Activated CD8-positive, alpha-beta T cell treated with anti-CD3 and anti-CD28 coated beads for 36 hours (primary cell): ENCODE results near the gene CDH13. TPM values are rescaled to one million over a fixed set of nuclear protein-coding genes. Genes with fewer than 3 reads are reported as not detected.

Source experiments
- ATAC-seq: fragments of 200-7000 bp; cut with Tn5 transposase; one replicate; pipeline ENCODE4 v1.10.0; 2021; ENCODE audit warnings: mild to moderate bottlenecking, moderate library complexity
- CTCF ChIA-PET: fragments of 350-600 bp; sonication (Branson Sonifier 250); formaldehyde crosslinking; loops from one replicate; lab custom pipeline; 2021; ENCODE audit warnings: antibody characterized with exemption; lab: Charles Lee
- POLR2A ChIA-PET: fragments of 350-600 bp; sonication (Branson Sonifier 250); formaldehyde crosslinking; loops from one replicate; lab custom pipeline; 2021; ENCODE audit warnings: antibody characterized with exemption; lab: Charles Lee
- DNase-seq: peaks from one replicate; pipeline ENCODE4 v3.0.0-alpha.2; 2020
- H3K27ac Mint-ChIP-seq: one replicate; pipeline ENCODE4 v1.8.0; 2021; ENCODE audit warnings: mild to moderate bottlenecking, mixed read lengths
- H3K27me3 Mint-ChIP-seq: one replicate; pipeline ENCODE4 v1.8.0; 2021; ENCODE audit warnings: mixed read lengths
- H3K36me3 Mint-ChIP-seq: one replicate; pipeline ENCODE4 v1.8.0; 2021; ENCODE audit warnings: low read depth, mixed read lengths
- H3K4me1 Mint-ChIP-seq: one replicate; pipeline ENCODE4 v1.8.0; 2021; ENCODE audit warnings: low read depth, mixed read lengths
- H3K4me3 Mint-ChIP-seq: one replicate; pipeline ENCODE4 v1.8.0; 2021; ENCODE audit warnings: mild to moderate bottlenecking, moderate library complexity, mixed read lengths
- H3K9me3 Mint-ChIP-seq: one replicate; pipeline ENCODE4 v1.8.0; 2021; ENCODE audit warnings: mixed read lengths
- intact Hi-C: fragments of 100-400 bp; cut with micrococcal nuclease; formaldehyde crosslinking; loops from one replicate; pipeline ENCODE4 v1.10.0; 2022
- total RNA-seq, 2 experiments: library from RNA; stranded (reverse); gene quantifications; one replicate each; pipeline ENCODE4 v1.2.3, GENCODE V29; 2021
- TF ChIP-seq, protein P1 (sequence below): fragments of 200-600 bp; IDR thresholded peaks from one replicate; pipeline ENCODE4 v1.8.0; 2022; ENCODE audit warnings: antibody characterized with exemption, mild to moderate bottlenecking

Gene CDH13
- total RNA-seq, 2 experiments from 2014 or later, result not detected

DNA sequence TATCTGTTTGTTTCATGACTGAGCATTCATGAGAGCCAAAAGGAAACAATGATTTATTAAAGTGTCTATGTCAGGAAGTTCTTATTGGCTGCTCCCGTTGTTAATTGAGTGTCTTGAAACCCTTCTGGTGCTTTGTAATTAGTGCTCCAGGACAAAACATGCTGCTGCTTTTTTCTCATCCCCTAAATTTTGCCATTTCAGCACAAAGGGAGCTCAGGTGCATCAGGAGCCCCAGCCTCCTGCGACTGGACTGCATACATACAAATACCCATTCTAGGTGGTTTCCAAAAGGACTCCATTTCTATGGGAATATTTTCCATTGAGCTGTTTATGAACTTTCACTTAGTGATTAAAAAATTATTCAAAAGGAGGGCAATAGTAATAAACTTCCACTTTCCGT lies 354.0 kb downstream of the CDH13 start:
- no peak for DNase-seq
- H3K27ac Mint-ChIP-seq, result no peak overlapping the region
- POLR2A ChIA-PET, result no interaction called here
- intact Hi-C loops, result no loop called here
- no peaks in the 10 kb centered on the region for H3K4me1 Mint-ChIP-seq
- peaks cover 8% of the 10 kb centered on the region for H3K27me3 Mint-ChIP-seq
- TF ChIP-seq, protein P1, sequence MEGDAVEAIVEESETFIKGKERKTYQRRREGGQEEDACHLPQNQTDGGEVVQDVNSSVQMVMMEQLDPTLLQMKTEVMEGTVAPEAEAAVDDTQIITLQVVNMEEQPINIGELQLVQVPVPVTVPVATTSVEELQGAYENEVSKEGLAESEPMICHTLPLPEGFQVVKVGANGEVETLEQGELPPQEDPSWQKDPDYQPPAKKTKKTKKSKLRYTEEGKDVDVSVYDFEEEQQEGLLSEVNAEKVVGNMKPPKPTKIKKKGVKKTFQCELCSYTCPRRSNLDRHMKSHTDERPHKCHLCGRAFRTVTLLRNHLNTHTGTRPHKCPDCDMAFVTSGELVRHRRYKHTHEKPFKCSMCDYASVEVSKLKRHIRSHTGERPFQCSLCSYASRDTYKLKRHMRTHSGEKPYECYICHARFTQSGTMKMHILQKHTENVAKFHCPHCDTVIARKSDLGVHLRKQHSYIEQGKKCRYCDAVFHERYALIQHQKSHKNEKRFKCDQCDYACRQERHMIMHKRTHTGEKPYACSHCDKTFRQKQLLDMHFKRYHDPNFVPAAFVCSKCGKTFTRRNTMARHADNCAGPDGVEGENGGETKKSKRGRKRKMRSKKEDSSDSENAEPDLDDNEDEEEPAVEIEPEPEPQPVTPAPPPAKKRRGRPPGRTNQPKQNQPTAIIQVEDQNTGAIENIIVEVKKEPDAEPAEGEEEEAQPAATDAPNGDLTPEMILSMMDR, result no peak
- H3K9me3 Mint-ChIP-seq, result peaks cover 5% of the 10 kb centered on the region
- no peak overlapping the region for H3K4me3 Mint-ChIP-seq
- H3K36me3 Mint-ChIP-seq, result no peaks in the 10 kb centered on the region
- ATAC-seq, result no peak
- CTCF ChIA-PET, result no interaction called here

DNA sequence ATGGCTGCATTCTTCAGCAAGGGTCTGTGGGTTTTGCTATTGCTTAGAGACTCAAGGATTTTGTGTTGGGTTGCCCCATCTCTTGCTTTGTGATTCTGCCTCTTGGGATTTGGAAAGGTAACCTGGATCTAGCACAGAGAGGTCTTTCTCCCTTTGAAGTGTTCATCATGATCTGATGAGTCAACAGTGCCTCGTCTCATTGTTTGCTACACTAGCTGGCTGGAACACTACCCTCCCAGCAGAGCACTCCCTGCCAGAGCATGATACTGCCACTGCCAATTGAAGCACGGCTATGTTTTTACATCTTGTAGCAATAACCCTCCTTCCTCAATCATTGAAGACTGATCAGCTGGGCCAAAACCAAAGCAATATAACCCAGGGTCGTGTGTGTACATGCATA lies 361.0 kb downstream of the CDH13 start:
- TF ChIP-seq, protein P1, result no peak
- H3K4me3 Mint-ChIP-seq, result no peak overlapping the region
- ChIA-PET CTCF (no interaction called here), POLR2A (no interaction called here)
- no peaks in the 10 kb centered on the region for H3K36me3 Mint-ChIP-seq
- DNase-seq, result no peak
- no peak for ATAC-seq
- H3K4me1 Mint-ChIP-seq, result no peaks in the 10 kb centered on the region
- H3K9me3 Mint-ChIP-seq, result no peaks in the 10 kb centered on the region
- intact Hi-C loops, result no loop called here
- no peak overlapping the region for H3K27ac Mint-ChIP-seq
- H3K27me3 Mint-ChIP-seq, result peaks cover 4% of the 10 kb centered on the region

DNA sequence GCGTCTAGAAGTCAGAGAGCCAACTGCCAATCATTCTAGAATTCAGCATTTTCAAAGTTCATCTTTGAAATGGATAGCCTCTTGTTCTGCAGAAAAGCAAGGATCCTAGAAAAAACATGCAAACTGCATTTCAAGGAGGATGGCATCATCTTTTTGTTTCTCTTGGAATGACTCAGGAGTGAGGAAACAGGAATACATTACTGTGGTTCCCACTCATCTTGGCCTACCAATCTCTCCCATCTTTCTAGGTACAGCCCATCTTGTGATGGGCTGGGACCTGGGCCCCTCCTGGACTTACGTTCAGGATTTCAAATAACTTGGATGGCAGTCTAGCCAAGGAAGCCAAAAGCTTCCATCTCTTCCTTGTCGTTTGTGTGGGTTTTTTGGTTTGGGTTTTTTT lies 363.4 kb downstream of the CDH13 start:
- H3K27ac Mint-ChIP-seq, result no peak overlapping the region
- no peaks in the 10 kb centered on the region for H3K9me3 Mint-ChIP-seq
- H3K36me3 Mint-ChIP-seq, result no peaks in the 10 kb centered on the region
- H3K27me3 Mint-ChIP-seq, result no peaks in the 10 kb centered on the region
- intact Hi-C loops, result no loop called here
- POLR2A ChIA-PET, result no interaction called here
- TF ChIP-seq, protein P1, result no peak
- DNase-seq (no peak), ATAC-seq (no peak)
- no peak overlapping the region for H3K4me3 Mint-ChIP-seq
- CTCF ChIA-PET, result no interaction called here
- H3K4me1 Mint-ChIP-seq, result no peaks in the 10 kb centered on the region

DNA sequence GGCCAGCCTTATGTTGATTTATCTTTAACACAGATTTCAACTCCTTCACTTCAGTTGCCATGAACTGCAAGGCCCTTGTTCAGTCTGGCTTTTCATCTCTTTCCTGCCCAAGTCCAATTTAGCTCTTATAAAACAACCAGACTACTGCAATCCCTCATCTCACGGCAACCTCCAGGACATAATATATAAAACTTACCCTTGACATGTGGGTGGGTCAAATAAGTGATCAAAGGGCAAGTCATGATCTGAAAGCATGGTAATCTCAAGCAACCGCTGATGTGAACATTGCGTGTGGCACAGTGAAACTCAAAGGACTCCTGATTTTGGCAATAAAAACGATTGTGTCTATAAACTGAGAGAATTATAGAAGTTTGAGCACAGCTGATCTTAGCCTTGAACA lies 364.6 kb downstream of the CDH13 start:
- no peaks in the 10 kb centered on the region for H3K4me1 Mint-ChIP-seq
- DNase-seq, result no peak
- ChIA-PET CTCF (no interaction called here), POLR2A (no interaction called here)
- H3K36me3 Mint-ChIP-seq, result no peaks in the 10 kb centered on the region
- H3K9me3 Mint-ChIP-seq, result no peaks in the 10 kb centered on the region
- ATAC-seq, result no peak
- no peaks in the 10 kb centered on the region for H3K27me3 Mint-ChIP-seq
- intact Hi-C loops, result no loop called here
- TF ChIP-seq, protein P1, result no peak
- no peak overlapping the region for H3K27ac Mint-ChIP-seq
- H3K4me3 Mint-ChIP-seq, result no peak overlapping the region

DNA sequence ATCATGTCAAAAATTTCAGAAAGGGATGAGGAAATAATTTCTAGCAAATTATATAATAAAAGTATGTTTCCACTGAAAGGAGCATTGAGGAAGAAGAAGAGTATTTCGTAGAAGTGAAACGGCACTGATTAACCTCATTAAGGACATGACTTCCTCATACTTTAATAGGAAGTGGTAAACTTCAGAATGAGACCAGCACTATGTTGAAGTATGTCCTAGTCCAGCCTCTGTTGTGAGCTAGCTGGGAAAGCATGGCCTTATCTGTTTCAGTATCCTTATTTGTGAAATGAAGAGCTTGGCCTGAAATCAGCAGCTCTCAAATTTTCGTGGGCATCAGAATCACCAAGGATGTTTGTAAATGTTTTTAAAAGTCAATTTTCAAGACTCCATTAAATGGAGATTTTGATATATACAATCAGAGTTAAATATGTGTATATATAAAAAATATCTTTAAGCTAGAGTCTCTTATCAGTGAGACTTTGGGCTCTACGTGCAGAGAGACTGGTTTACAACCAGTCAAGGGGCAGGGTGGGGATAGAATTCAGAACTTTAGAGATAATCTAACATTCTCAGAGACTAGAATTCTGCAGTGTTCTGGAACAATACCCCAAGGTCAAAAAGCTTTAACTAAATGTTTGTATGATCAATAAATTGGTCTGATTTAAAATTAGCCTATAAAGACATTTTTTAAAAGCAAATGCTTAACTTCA lies 365.4 kb downstream of the CDH13 start:
- Mint-ChIP-seq H3K27me3 (no peaks in the 10 kb centered on the region), H3K4me3 (no peak overlapping the region), H3K9me3 (no peaks in the 10 kb centered on the region), H3K4me1 (no peaks in the 10 kb centered on the region), H3K27ac (no peak overlapping the region), H3K36me3 (no peaks in the 10 kb centered on the region)
- POLR2A ChIA-PET, result no interaction called here
- TF ChIP-seq, protein P1, result no peak
- intact Hi-C loops, result no loop called here
- no peak for ATAC-seq
- CTCF ChIA-PET, result no interaction called here
- DNase-seq, result no peak
